Neural progenitor cell (in vitro differentiated cells): ENCODE results near the gene NOTUM.

Source experiments
- CTCF ChIP-seq: fragments of 200-600 bp; sonication (generic); IDR thresholded peaks from 2 replicates; pipeline ENCODE4 v1.5.1; 2017; ENCODE audit warnings: antibody characterized with exemption, mild to moderate bottlenecking
- EZH2 ChIP-seq: fragments of 200-600 bp; sonication (generic); IDR thresholded peaks from 2 replicates; pipeline ENCODE4 v1.6.1; 2017; ENCODE audit warnings: antibody characterized with exemption, mild to moderate bottlenecking, moderate library complexity

GRCh38 chr17:81908793-81909192, 52.2 kb downstream of the NOTUM start:
- TF ChIP-seq EZH2, result no peak
- no peak for TF ChIP-seq CTCF
